Activated CD4-positive, alpha-beta T cell treated with anti-CD3 and anti-CD28 coated beads for 4 hours (primary cell): ENCODE results near the gene AUTS2.
"Not testable (repeated sequence)": the region's sequence is repeated elsewhere in the genome, so short reads cannot be mapped to it uniquely, and the experiment has no call there.

Experiments used
- DNase-seq, 2 donors: peaks; one replicate each; pipeline ENCODE4 v3.0.0-alpha.2; 2020

AUTS2 gene

DNA sequence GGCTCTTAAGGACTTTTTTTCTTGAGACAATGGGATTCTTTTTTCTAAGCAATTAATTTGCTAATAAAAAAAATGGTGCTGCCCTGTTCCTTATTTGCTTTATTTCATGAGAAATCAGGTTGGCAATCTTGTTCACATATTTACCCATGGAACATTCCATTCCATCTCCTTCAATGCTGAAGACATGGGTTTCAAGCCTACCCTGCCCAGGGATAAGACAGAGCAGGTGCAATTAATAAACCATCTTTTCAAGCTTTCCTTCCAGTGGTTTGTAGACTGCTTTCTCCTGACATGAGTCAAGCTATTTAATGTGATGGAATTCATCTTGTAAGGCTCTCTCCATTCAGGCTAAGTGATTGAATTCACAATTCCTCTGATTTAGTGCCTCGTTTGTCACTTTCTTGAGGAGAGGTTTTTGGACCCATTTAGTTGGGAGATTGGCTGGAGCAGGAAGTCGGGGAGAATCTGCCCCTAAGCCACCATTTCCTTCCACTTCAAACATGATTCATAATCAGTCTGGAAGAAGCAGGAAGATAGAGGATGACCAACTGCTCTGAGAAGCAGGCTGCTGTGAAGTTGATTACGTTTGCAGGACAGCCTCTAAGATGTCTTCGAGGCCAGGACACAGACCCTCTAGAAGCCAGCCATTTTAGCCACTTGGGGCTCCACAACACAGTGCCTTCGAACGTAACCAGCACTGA lies 981.3 kb downstream of the AUTS2 start:
- DNase-seq = no peak

DNA sequence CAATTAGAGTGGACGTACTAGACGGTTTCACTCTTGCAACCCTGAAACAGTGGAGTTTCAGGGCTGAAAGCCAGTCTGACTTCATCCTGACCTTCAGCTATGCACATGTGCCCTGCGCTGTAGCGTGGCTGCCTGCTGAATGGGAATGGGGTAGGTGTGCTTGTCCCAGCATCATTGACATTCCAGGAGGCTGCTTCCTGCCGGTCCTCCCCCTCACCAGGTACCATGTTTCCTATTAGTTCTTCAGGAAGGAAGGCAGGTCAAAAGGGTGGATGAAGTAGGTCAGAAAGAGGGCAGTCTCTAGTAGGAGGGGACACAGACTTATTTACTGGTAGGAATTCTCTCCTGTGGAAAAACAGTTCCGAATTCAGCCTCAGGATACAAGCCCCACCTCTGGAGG lies 981.9 kb downstream of the AUTS2 start:
- DNase-seq = no peak

- no peak for DNase-seq
Measured at GRCh38 chr7:70582927-70583895, 984.9 kb downstream of the AUTS2 start.

GRCh38 chr7:70583965-70584883 lies 985.9 kb downstream of the AUTS2 start:
- DNase-seq = no peak

GRCh38 chr7:70585071-70585470 lies 986.8 kb downstream of the AUTS2 start:
- DNase-seq = no peak

DNA sequence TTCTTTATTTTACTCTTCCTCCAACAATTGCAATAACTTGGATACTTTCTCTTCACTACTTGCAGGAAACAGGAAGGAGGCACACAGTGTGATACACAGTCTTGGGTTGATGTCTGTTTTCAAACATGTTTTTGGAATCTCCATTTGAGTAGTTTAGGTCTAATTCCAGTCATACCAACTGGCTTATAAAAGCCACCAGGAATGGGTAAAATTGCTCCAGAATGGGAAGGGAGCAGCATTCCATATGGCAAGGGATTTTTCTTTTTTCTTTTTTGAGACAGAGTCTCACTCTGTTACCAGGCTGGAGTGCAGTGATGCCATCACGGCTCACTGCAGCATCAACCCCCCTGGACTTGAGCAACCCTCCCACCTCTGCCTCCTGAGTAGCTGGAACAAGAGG lies 988.5 kb downstream of the AUTS2 start:
- DNase-seq = no peak

- DNase-seq = no peak
Measured at GRCh38 chr7:70587739-70588138, 989.5 kb downstream of the AUTS2 start.

DNA sequence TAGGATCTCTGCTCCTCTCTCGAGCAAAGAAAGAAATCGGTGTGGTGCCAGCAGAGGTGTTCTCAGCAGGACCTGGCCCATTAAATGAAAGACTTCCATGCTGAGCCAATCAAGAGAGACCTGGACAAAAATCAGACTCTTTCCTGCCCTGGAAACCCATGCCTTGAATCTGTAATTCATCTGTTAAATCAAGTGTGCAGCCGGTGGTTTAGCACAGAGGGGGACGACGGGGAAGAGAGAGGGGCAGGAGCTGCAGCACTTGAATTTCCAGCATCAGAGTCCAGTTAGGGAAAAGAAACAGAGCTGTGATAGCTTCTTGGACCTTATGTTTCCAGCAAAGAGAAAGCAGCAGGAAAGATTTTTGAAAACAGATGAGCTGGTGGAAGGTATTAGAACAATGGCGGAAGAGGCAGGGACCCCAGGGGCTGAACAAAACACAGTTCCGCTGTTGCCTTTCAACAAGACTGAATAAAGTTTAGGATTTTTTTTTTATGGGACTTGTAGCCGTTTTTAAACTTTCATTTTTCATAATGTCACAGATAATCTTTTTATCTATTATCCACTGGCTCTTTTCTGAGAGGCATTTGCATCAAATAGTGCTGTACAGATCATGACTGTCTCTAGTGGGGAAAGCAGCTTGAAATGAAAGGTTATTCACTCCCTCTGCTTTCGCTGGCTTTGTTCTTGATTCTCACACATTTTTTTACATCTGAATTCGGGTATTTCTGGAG lies 990.1 kb downstream of the AUTS2 start:
- no peak for DNase-seq

DNA sequence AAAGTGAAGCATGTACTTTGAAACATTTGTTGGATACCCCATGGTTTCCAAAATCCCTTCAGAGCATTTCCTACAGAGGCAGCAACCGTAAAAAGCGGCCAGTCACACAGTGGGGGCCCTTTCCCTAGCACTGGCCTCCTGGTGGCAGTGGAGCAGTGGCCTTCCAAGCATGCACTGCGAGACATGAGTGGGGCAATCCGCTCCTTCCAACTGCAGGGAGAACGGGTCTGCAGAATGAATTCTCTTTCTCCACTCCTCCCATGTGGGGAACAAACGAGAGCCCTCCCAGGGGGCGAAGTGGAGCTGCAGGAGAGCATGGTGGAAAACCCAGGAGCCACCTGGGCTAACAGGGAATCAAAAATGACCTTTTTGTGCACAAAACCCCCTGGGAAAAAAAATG lies 990.7 kb downstream of the AUTS2 start:
- no peak for DNase-seq

DNA sequence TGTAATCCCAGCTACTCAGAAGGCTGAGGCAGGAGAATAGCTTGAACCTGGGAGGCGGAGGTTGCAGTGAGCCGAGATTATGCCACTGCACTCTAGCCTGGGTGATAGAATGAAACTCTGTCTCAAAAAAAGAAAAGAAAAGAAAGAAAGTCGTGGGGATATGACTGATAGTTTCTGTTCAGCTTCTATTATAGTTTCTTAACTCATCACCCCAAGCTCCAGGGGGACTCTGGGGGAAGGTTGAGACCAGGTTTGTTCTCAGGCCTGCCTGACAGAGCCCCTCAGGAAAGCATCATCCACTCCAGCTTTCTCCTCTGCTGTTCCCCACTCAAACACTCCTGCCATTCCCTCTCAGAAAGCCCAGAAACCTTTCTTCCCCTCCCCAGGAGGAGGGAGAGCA lies 991.3 kb downstream of the AUTS2 start:
- DNase-seq = no peak

DNA sequence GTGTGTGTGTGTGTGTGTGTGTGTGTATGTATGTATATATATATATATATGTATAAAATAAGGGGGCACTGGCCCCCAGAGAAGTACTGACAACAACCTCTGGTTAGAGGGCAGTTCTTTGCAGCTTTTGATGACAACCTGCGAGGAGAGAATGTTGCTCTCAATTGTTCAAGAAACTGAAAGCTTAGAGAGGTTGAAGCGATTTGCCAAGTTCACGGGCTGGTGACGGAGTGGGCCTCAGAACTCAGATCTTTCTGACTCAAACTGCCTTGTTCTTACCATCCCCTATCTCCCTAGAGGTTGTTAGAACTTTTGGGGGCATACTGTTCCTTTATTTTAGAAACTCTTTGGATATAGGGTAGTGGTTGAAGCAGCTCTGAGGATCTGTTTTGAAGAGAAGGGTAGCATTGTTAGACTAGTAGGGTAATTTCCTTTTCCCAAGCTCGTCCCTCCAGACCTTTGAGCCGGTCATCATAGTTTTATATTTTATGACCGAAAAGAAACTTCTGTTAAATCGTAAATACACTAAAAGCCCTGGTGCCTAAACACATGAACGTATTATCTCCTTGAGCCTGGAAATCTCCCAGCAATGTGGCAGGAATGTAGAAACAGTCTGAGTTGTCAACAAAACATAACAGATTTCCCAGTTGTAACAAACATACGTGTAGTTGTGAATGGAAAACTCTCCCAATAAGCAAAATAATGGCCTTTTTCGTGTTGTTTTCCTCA lies 992.0 kb downstream of the AUTS2 start:
- no peak for DNase-seq

- no peak for DNase-seq
Measured at GRCh38 chr7:70591643-70592042, 993.4 kb downstream of the AUTS2 start.

DNA sequence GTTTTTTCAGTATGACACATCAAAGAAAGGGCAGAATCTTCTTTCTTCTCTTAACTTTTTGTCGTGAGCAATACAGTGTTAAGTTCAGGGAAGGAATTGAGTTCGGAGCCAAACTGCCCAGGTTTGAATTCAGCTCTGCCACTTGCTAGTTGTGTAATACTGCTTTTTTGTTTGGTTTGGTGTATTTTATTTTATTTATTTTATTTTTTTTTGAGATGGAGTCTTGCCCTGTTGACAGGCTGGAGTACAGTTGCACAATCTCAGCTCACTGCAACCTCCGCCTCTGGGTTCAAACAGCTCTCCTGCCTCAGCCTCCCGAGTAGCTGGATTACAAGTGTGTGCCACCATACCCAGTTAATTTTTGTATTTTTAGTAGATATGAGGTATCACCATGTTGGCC lies 993.9 kb downstream of the AUTS2 start:
- no peak for DNase-seq

GRCh38 chr7:70594170-70594569 lies 995.9 kb downstream of the AUTS2 start:
- no peak for DNase-seq

- not testable (repeated sequence) for DNase-seq
Measured at GRCh38 chr7:70594885-70595284, 996.6 kb downstream of the AUTS2 start.

GRCh38 chr7:70595370-70595754 lies 997.1 kb downstream of the AUTS2 start:
- DNase-seq = no peak

GRCh38 chr7:70595755-70596597 lies 997.7 kb downstream of the AUTS2 start:
- peak in 1 of 2 donors; percentile 3 for DNase-seq

GRCh38 chr7:70596598-70596913 lies 998.3 kb downstream of the AUTS2 start:
- DNase-seq = no peak

DNA sequence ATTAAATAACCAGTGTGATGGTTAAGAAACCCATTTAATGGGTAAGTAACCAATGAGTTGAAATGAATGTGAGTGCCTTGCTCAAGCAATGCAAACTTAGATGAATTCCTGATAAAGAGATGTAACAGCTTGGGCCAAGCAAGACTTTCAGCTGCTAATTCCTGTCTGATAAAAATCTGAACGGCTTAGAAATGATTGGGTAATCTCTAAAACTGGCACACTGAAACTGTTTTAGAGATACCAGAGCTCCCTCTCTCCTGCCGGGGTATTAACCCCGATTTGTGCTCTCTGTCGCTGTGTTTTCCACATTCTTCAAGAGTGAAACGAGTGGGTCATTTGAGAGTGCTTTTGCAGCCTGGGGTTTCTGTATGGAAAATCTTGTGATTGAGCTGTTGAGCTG lies 998.8 kb downstream of the AUTS2 start:
- DNase-seq = no peak

- no peak for DNase-seq
Measured at GRCh38 chr7:70598976-70599375, 1000.7 kb downstream of the AUTS2 start.
